DLD1 (cell line): ENCODE results near the gene RTN4IP1.

ENCODE experiments used
- in situ Hi-C: cut with HindIII; loops from 2 replicates; pipeline ENCODE4 v1.10.0; 2017; ENCODE audit warnings: low sequenced_read_pairs

Gene RTN4IP1

GRCh38 chr6:106588937-106589336 is 40.4 kb downstream of the RTN4IP1 start:
- in situ Hi-C loops = loop anchor here (10.0 kb wide), 2 partner anchors 46 to 406 kb away; no protein-coding TSS in a partner anchor

DNA sequence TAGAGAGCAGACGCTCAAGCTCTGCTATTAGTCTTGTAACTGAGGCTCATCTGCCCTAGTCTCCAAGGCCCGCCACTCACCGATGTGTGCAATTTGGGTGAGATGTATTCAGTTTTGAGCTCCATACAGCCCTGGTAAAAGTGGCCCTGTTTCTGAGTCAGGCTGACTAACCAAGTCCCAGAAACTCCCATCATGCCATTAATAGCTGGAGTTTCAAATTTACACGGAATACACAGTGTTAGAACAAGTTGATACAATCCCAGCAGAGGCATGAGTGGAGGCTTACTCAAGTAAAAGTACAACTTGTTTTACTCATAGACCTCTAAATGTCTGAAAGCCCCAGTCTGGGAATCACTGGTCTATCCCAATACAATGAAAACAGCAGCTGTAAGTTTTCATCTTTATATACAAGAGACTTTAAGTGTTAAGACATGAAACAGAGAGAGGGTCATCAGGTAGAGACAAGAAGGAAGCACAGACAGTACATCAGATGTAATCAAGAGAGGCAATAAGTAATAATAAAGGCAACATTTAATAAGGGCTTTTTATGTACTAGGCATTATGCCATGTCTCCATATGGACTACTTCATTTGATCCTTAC is 42.4 kb downstream of the RTN4IP1 start:
- in situ Hi-C loops = loop anchor here (10.0 kb wide), 2 partner anchors 48 to 408 kb away; no protein-coding TSS in a partner anchor

DNA sequence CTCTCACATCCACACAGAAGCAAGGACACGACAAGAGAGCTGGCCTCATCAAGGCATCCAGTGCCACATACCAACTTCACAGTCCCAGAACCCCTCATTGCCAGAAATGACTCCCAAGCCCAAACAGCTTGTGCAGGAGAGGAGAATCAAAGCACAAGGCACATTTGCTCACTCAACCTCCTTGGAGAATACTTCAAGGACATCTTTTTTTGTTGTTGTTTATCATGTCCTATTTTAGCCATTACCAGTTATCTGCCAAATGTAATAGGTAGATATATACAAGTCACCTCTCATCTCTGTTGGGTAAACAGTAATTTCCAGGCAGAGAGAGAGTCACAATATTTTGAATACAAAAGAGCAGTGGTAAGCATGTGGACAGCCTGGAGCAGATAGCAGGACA is 47.8 kb downstream of the RTN4IP1 start:
- in situ Hi-C loops = loop anchor here (10.0 kb wide), 2 partner anchors 53 to 413 kb away; no protein-coding TSS in a partner anchor

GRCh38 chr6:106579281-106579680 is 50.0 kb downstream of the RTN4IP1 start:
- in situ Hi-C loops = no loop called here

DNA sequence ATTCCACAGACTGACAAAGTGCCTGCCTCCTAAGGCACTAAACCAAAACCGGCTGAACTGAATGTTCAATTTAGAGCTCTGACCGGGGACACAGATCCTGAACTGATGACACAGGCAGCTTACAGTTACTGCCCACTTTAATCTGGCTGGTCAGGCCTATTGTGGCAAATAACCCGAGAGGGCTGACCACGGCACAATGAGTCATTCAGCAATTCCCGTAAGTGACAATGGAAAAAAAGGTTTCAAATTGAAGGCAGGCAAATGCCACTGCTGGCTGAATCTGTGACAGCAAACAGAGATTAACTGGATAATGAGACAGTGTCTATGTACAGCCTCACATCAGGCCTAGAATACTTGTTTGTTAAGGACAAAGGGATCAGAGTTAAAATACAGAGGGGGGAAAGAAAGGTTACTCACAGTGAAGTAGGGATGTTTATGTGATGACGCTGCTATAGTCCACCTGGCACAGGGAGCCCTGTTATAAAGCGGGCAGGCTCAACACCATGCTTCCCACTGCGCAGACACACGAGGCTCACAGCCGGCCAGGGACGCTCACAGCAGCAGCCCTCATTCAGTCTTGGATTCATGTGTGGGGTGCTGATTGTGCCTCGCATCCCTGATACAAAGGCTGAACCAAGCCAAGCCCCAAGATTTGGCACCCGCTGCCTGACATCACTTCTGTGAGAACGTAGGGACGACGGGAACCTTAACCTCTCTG is 54.4 kb downstream of the RTN4IP1 start:
- in situ Hi-C loops = loop anchor here (25.0 kb wide), 1 partner anchor 138 kb away; no protein-coding TSS in a partner anchor

DNA sequence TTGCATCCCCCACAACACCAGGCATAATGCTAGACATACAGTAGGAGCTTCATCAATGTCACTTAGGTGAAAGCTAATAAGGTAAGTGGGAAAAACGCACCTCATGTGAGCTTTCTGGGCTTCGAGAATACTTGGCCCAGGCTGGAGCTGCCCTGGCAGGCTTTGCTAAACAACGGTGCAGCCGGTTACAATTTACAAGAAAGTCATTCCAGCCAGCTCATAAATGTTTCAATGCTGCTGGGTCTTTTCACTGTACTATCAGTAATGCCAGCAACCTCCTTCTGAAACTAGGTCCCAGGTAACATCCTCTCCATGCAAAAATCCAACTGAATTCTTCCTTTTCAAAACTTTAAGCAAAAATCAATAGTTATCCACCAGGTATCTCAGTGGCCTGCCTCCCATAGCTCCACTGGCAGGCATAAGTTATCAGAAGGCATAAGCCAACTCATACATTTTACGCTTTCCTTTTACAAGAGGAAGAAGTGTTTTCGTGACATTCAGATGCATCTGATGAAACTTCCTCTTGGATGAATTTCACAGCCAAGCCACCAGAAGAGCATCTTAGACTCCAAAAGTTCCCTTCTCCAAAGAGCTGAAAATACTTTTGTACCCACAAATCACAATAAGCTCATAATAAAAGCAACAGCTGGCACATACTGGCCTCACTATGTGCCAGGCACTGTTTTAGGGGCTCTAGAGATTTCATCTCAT is 56.3 kb downstream of the RTN4IP1 start:
- in situ Hi-C loops = loop anchor here (25.0 kb wide), 1 partner anchor 136 kb away; no protein-coding TSS in a partner anchor

DNA sequence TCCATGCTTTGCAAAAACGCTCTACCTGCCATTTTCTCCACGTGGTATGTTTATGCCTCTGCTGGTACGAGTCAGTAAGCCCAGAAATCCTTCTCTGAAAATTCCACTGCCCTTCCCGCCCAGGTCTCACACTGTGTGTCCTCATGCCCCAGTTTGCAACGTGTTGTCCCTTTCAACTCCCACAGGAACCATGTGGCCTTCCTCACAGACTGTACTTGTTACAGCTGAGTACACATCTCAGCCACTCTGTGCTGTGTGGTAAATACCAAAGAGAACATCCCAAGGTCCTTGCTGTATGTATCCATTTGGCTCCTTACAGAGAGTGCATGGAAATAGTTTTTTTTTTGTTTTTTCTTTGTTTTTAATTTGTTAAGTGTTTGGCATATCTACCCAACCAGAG is 56.9 kb downstream of the RTN4IP1 start:
- in situ Hi-C loops = loop anchor here (25.0 kb wide), 1 partner anchor 135 kb away; no protein-coding TSS in a partner anchor

DNA sequence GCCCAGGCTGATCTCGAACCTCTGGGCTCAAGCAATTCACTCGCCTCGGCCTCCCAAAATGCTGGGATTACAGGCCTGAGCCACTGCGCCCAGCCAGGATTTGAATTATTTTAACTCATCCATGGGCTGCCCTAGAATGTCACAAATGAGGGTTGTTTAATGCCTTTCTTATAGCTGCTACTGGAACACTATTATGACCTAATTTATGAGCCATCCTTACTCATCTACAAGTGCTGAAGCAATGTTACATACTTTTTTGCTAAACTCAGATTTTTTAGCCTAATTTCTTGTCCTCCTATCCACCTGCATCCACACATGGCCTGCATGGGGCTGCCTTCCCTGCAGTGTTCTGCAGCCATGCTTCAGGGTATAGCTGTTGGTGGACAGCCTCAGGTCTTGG is 59.9 kb downstream of the RTN4IP1 start:
- in situ Hi-C loops = loop anchor here (25.0 kb wide), 1 partner anchor 132 kb away; no protein-coding TSS in a partner anchor

DNA sequence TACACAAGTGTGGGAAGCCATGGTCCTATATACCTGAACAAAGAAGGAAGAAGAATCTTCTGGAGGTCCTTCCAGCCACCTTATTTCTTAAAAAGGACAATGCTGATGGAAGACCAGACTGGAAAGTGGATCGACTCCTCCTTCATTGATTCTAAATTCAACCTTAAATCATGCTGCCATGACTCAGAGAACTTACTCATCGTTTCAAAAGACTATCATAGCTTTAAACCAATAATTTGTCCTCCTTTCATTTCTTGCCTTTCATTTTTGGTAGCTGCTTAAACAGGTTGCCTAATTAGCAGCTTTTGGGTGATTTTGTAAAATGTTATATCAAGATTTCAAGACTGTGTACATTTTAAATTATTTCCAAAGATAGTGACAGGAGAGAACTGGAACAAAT is 60.8 kb downstream of the RTN4IP1 start:
- in situ Hi-C loops = loop anchor here (25.0 kb wide), 1 partner anchor 131 kb away; no protein-coding TSS in a partner anchor

GRCh38 chr6:106564476-106564875 is 64.8 kb downstream of the RTN4IP1 start:
- in situ Hi-C loops = loop anchor here (25.0 kb wide), 1 partner anchor 127 kb away; no protein-coding TSS in a partner anchor

- in situ Hi-C loops = loop anchor here (25.0 kb wide), 1 partner anchor 126 kb away; no protein-coding TSS in a partner anchor
These were observed 65.7 kb downstream of the RTN4IP1 start for GRCh38 chr6:106563614-106564013.

- in situ Hi-C loops = loop anchor here (25.0 kb wide), 1 partner anchor 125 kb away; no protein-coding TSS in a partner anchor
These were observed 67.5 kb downstream of the RTN4IP1 start for GRCh38 chr6:106561686-106562405.

GRCh38 chr6:106560996-106561685 is 68.2 kb downstream of the RTN4IP1 start:
- in situ Hi-C loops = loop anchor here (25.0 kb wide), 1 partner anchor 124 kb away; no protein-coding TSS in a partner anchor

- in situ Hi-C loops = loop anchor here (25.0 kb wide), 1 partner anchor 122 kb away; no protein-coding TSS in a partner anchor
These were observed 69.6 kb downstream of the RTN4IP1 start for GRCh38 chr6:106559659-106560058.

DNA sequence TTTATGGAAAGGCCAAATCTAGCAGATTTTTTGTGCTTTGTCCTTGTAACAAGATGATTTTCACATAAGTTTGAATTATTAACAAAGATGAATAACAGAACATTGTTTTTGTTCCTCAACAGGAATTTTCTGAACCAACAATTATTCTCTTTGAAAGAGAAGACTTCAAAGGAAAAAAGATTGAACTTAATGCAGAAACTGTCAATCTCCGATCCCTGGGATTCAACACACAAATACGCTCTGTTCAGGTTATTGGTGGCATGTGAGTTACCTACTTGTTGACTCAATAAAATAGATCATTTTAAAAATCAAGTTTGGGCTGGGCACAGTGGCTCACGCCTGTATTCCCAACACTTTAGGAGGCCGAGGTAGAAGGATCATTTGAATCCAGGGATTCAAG is 70.9 kb downstream of the RTN4IP1 start:
- in situ Hi-C loops = loop anchor here (25.0 kb wide), 1 partner anchor 121 kb away; no protein-coding TSS in a partner anchor

- in situ Hi-C loops = loop anchor here (25.0 kb wide), 1 partner anchor 121 kb away; no protein-coding TSS in a partner anchor
These were observed 71.5 kb downstream of the RTN4IP1 start for GRCh38 chr6:106557837-106558236.

DNA sequence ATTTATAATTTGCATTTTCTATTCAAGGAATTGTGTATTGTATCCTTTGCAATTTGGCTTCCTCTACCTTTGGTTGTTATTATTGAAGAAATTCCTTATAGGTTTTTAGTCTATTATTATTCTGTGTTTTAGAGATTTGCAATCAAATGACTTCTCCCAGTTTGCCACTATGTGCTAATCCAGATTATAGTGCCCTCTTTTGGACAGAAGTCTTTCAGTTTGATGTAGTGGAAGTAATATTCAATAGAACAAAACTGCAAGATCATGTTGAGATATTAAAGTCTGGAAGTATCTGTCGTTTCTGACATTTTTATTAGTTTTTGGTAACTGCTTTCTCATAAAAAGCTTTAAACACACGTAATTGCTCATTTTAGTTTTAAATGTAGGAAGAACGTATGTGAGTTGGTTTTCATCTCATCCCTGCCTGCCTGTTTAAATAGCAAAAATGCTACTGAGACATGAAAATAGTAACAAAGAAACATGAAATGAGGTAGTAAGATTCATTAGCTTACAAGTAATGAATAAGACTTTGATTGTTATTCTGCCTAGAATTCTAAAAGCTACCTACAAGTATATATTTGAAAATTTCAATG is 72.8 kb downstream of the RTN4IP1 start:
- in situ Hi-C loops = loop anchor here (25.0 kb wide), 1 partner anchor 119 kb away; no protein-coding TSS in a partner anchor

- in situ Hi-C loops = loop anchor here (25.0 kb wide), 1 partner anchor 118 kb away; no protein-coding TSS in a partner anchor
These were observed 73.5 kb downstream of the RTN4IP1 start for GRCh38 chr6:106555767-106556166.

DNA sequence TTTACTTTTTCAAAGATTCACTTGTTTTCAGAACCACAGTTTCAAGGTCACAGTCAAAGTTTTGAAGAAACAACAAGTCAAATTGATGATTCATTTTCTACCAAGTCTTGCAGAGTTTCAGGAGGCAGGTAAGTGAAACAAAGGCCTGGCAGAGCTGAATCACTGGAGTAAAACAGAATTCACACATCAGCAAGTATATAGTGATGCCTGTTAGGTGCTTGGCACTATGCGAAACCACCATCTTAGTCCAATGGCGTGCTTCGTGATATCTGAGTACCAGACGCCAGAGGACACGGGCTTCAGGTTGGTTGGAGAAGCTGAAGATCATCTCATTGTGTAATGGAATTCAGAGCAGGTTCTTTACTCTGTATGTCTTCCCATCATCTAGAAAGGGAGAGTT is 75.9 kb downstream of the RTN4IP1 start:
- in situ Hi-C loops = loop anchor here (25.0 kb wide), 1 partner anchor 116 kb away; no protein-coding TSS in a partner anchor
